K562 (cell line): ENCODE results near the gene SH3GL3. TPM values are rescaled to one million over a fixed set of nuclear protein-coding genes. Genes with fewer than 3 reads are reported as not detected.

ENCODE experiments used
- ATAC-seq: fragments of 200-7000 bp; cut with Tn5 transposase; 3 replicates; pipeline ENCODE4 v1.9.1; 2020; ENCODE audit warnings: moderate library complexity
- BruUV-seq: library from RNA; stranded (reverse); fragments of 400-500 nt; replicated peaks from 2 replicates; lab custom pipeline; 2021; lab: Mats Ljungman, UMichigan
- CTCF ChIA-PET: fragments of 300-600 bp; formaldehyde crosslinking; extraction: SDS; loops from one replicate; lab custom pipeline; 2021; ENCODE audit warnings: low intra/inter-chr PET ratio; lab: Yijun Ruan, JAX
- POLR2A ChIA-PET: fragments of 300-600, 350-650 bp; sonication (Branson Sonifier 250); formaldehyde crosslinking; extraction: SDS; loops from one replicate; lab custom pipeline; 2021; ENCODE audit warnings: antibody characterized with exemption, inconsistent platforms; lab: Yijun Ruan, JAX
- DNase-seq, 4 experiments: peaks; one replicate each; pipeline versions ENCODE4 v3.0.0 to v3.0.0-alpha.2; 2011 to 2018; ENCODE audit warnings: low spot score in 3 of 4, mixed read lengths in 3 of 4; ENCODE audit errors: extremely low read depth in 1 of 4
- FAIRE-seq: peaks from 2 replicates; lab custom pipeline; 2011; peaks lifted over from hg19 to GRCh38; lab: Jason Lieb, UNC
- H2AFZ ChIP-seq: 2 replicates; pipeline ENCODE4 v1.6.0; 2011; ENCODE audit warnings: low read depth, low read length, control low read depth, inconsistent platforms
- H3K27ac ChIP-seq: fragments of 200-600 bp; 3 replicates; pipeline ENCODE4 v1.8.0; 2011; ENCODE audit warnings: low read depth, mild to moderate bottlenecking, control low read depth, inconsistent platforms, low read length, moderate library complexity, mixed read lengths; ENCODE audit errors: extremely low read depth
- H3K27me3 ChIP-seq, 2 experiments: fragments of 300-600 bp in 1 of 2; 2 replicates in 1 of 2; 3 replicates in 1 of 2; pipeline versions ENCODE4 v1.6.0 to v1.8.0; 2011; ENCODE audit warnings: inconsistent platforms in 2 of 2, low read length in 2 of 2, mild to moderate bottlenecking in 1 of 2, mixed read lengths in 1 of 2, moderate library complexity in 1 of 2; ENCODE audit not compliant: control insufficient read depth in 2 of 2, insufficient read depth in 2 of 2
- H3K36me3 ChIP-seq: fragments of 300-600 bp; 3 replicates; pipeline ENCODE4 v1.8.0; 2011; ENCODE audit warnings: mild to moderate bottlenecking, low read length, inconsistent platforms; ENCODE audit not compliant: control insufficient read depth, insufficient read depth
- H3K4me1 ChIP-seq, 2 experiments: fragments of 200-600 bp in 1 of 2; replicated peaks in 1 of 2; 2 replicates in 1 of 2; 3 replicates in 1 of 2; pipeline versions ENCODE4 v1.5.1 to v1.8.0; 2011; ENCODE audit warnings: inconsistent platforms in 2 of 2, low read length in 2 of 2, mild to moderate bottlenecking in 1 of 2, mixed read lengths in 1 of 2, moderate library complexity in 1 of 2; ENCODE audit not compliant: control insufficient read depth in 2 of 2, insufficient read depth in 2 of 2
- H3K4me2 ChIP-seq: 2 replicates; pipeline ENCODE4 v1.6.1; 2011; ENCODE audit warnings: low read length, control low read depth, inconsistent platforms, mixed read lengths; ENCODE audit not compliant: insufficient read depth
- H3K4me3 ChIP-seq: fragments of 200-600 bp; sonication (generic), shearing (Covaris generic); 2 replicates; pipeline ENCODE4 v1.5.1; 2016; ENCODE audit warnings: control low read depth, inconsistent platforms
- H3K79me2 ChIP-seq: fragments of 200-600 bp; 3 replicates; pipeline ENCODE4 v1.8.0; 2011; ENCODE audit warnings: low read length, inconsistent platforms; ENCODE audit not compliant: control insufficient read depth, insufficient read depth
- H3K9ac ChIP-seq, 2 experiments: 2 replicates each; pipeline versions ENCODE4 v1.6.0 to v1.6.1; 2011; ENCODE audit warnings: low read depth in 2 of 2, low read length in 2 of 2, control low read depth in 1 of 2, inconsistent platforms in 1 of 2, mild to moderate bottlenecking in 1 of 2, mixed read lengths in 1 of 2; ENCODE audit not compliant: insufficient read depth in 1 of 2
- H3K9me1 ChIP-seq: one replicate; pipeline ENCODE4 v1.6.0; 2011; ENCODE audit warnings: inconsistent platforms, mild to moderate bottlenecking, low read length, moderate library complexity; ENCODE audit not compliant: control insufficient read depth, insufficient read depth
- H3K9me3 ChIP-seq: replicated peaks from 2 replicates; pipeline ENCODE4 v1.5.1; 2011; ENCODE audit warnings: low read depth, low read length, inconsistent platforms; ENCODE audit not compliant: control insufficient read depth, insufficient read depth
- H4K20me1 ChIP-seq: replicated peaks from 2 replicates; pipeline ENCODE4 v1.6.1; 2011; ENCODE audit warnings: low read length, inconsistent platforms, mixed read lengths; ENCODE audit not compliant: control insufficient read depth, insufficient read depth
- FOXJ3 ChIP-seq: sonication (generic); formaldehyde crosslinking; IDR thresholded peaks from 2 replicates; pipeline ENCODE4 v1.4.0; 2020; ENCODE audit warnings: mild to moderate bottlenecking, missing genetic modification reagents
- FOXK1 ChIP-seq: sonication (generic); formaldehyde crosslinking; IDR thresholded peaks from 2 replicates; pipeline ENCODE4 v1.8.0; 2022; ENCODE audit warnings: missing genetic modification reagents, mild to moderate bottlenecking, borderline replicate concordance
- HDGF ChIP-seq: fragments of 450-650 bp; IDR thresholded peaks from 2 replicates; pipeline ENCODE4 v1.6.1; 2016
- IFI16 ChIP-seq: fragments of 250-450 bp; sonication (Bioruptor Pico); IDR thresholded peaks from 2 replicates; pipeline ENCODE4 v2.1.2; 2022; ENCODE audit warnings: mild to moderate bottlenecking, inconsistent platforms
- MAZ ChIP-seq, 2 experiments: fragments of 450-650 bp in 1 of 2; sonication (generic) in 1 of 2; formaldehyde crosslinking; IDR thresholded peaks in 1 of 2; conservative IDR thresholded peaks in 1 of 2; 2 replicates each; pipeline versions ENCODE4 v1.4.0 to v1.5.0; 2020; ENCODE audit warnings: mild to moderate bottlenecking in 1 of 2, missing genetic modification reagents in 1 of 2
- NCOA1 ChIP-seq: fragments of 450-650 bp; IDR thresholded peaks from 2 replicates; pipeline ENCODE4 v1.6.1; 2016; ENCODE audit warnings: low read depth
- NCOR1 ChIP-seq: fragments of 450-650 bp; IDR thresholded peaks from 2 replicates; pipeline ENCODE4 v1.6.1; 2016; ENCODE audit warnings: mild to moderate bottlenecking, moderate library complexity
- SAFB2 ChIP-seq: fragments of 200-400 bp; formaldehyde crosslinking; IDR thresholded peaks from 2 replicates; pipeline ENCODE4 v1.6.1; 2018; ENCODE audit warnings: borderline replicate concordance, low read length, low read depth, moderate library complexity; ENCODE audit not compliant: severe bottlenecking
- SMARCA4 ChIP-seq: fragments of 450-650 bp; IDR thresholded peaks from 2 replicates; pipeline ENCODE4 v1.6.1; 2016
- TEAD4 ChIP-seq, 2 experiments: sonication (generic) in 1 of 2; formaldehyde crosslinking in 1 of 2; IDR thresholded peaks; 2 replicates each; pipeline versions ENCODE4 v1.6.1 to v1.8.0; 2012 to 2022; ENCODE audit warnings: borderline replicate concordance in 1 of 2, inconsistent platforms in 1 of 2, low read length in 1 of 2, mild to moderate bottlenecking in 1 of 2, missing genetic modification reagents in 1 of 2
- THRAP3 ChIP-seq: fragments of 450-650 bp; IDR thresholded peaks from 2 replicates; pipeline ENCODE4 v1.6.1; 2016; ENCODE audit warnings: mild to moderate bottlenecking, inconsistent platforms, borderline replicate concordance
- YY1 ChIP-seq, 3 experiments: IDR thresholded peaks; 2 replicates each; pipeline ENCODE4 v1.6.1; 2011; ENCODE audit warnings: low read length in 2 of 3, mild to moderate bottlenecking in 2 of 3, moderate library complexity in 2 of 3, borderline replicate concordance in 1 of 3, control low read depth in 1 of 3, low read depth in 1 of 3; ENCODE audit not compliant: insufficient read depth in 3 of 3, insufficient replicate concordance in 2 of 3, control insufficient read depth in 1 of 3, insufficient read length in 1 of 3; ENCODE audit errors: extremely low read depth in 1 of 3
- ZEB2 ChIP-seq: fragments of 450-650 bp; IDR thresholded peaks from 2 replicates; pipeline ENCODE4 v1.6.1; 2016
- ZNF24 ChIP-seq: fragments of 450-650 bp; IDR thresholded peaks from 2 replicates; pipeline ENCODE4 v1.6.1; 2016
- ZNF41 ChIP-seq: fragments of 250-450 bp; sonication (Bioruptor Pico); conservative IDR thresholded peaks from 2 replicates; pipeline ENCODE4 v1.4.0; 2020; ENCODE audit warnings: mild to moderate bottlenecking
- WGBS: fragments of 100-300 bp; shearing (Covaris generic); methylation state at CpG from one replicate; pipeline ENCODE4 v1.1.6; 2016; ENCODE audit warnings: low coverage, mixed read lengths; ENCODE audit not compliant: insufficient coverage; ENCODE audit errors: missing lambda C conversion rate; 5-methylcytosine and 5-hydroxymethylcytosine counted together
- in situ Hi-C: fragments of 300-500 bp; cut with MboI; formaldehyde crosslinking; loops from 4 replicates; pipeline ENCODE4 v1.15.0; 2018; ENCODE audit warnings: inconsistent platforms, mixed read lengths
- intact Hi-C: fragments of 100-400 bp; cut with micrococcal nuclease; formaldehyde crosslinking; loops from 2 replicates; pipeline ENCODE4 v1.14.2; 2022
- polyA plus RNA-seq, 8 experiments: library from polyadenylated mRNA; depleted of rRNA in 4 of 8; stranded (reverse) in 5 of 8; unstranded in 3 of 8; fragments of >200 nt; fragmentation: Nextera tagmentation in 2 of 8; fragmentation: Illumina TruSeq in 1 of 8; extraction: Ambion mirVana in 2 of 8; extraction: Trizol in 1 of 8; gene quantifications; 2 replicates each; pipeline versions ENCODE4 v1.2.1 to v1.2.3, GENCODE V29; 2011 to 2014; ENCODE audit warnings: inconsistent platforms in 1 of 8, missing spikeins in 1 of 8
- total RNA-seq, 7 experiments: library from RNA; depleted of rRNA in 6 of 7; stranded (reverse); fragments of >200 nt in 6 of 7; fragmentation: Illumina TruSeq in 2 of 7; extraction: Trizol in 2 of 7; gene quantifications; 2 replicates each; pipeline versions ENCODE4 v1.2.1 to v1.2.3, GENCODE V29; 2011 to 2021; ENCODE audit warnings: low replicate concordance in 1 of 7
- TF ChIP-seq, protein P1 (sequence below): fragments of 250-450 bp; sonication (Bioruptor Pico); IDR thresholded peaks from 2 replicates; pipeline ENCODE4 v1.5.0; 2022; ENCODE audit warnings: mild to moderate bottlenecking
- TF ChIP-seq, protein P2 (sequence below): fragments of 450-650 bp; formaldehyde crosslinking; IDR thresholded peaks from 2 replicates; pipeline ENCODE4 v1.4.0; 2020; ENCODE audit warnings: mild to moderate bottlenecking, moderate library complexity
- TF ChIP-seq, protein P3 (sequence below): sonication (generic); IDR thresholded peaks from 2 replicates; pipeline ENCODE4 v1.6.1; 2016

Gene SH3GL3
- total and polyA plus RNA-seq, 9 of the 15 experiments (the other 6 are each of a cell fraction or from before 2014, with no cell fraction given): 3.9 to 16.0 (median 9.7) TPM

- TF ChIP-seq IFI16 (CRISPR knock-in tag): no peak
Measured at GRCh38 chr15:83472151-83472550, 25.0 kb downstream of the SH3GL3 start (continued).

DNA sequence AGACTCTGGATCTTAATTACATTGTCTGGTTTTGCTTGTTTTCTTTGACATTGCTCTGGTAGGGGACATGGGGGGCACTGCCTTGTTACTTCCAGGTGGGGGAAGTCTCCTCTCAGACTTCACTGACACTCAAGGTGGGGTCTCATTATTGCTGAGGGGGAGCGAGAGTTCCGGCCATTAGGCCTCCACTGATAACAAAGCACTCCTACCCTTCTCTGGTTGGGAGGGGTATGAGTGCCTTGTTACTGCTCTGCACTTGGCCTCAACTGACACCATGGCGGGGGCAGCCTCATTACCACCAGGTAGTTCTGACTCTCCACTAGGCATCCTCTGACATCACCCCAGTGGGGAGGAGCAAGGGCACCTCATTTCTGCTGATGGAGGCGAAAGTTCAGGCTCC lies 25.7 kb downstream of the SH3GL3 start:
- ATAC-seq (peak; percentile 91), DNase-seq (peak; percentile 22 to 52 (median 34)), FAIRE-seq (peak; percentile 58)
- intact Hi-C loops: no loop called here
- Histone ChIP-seq H3K4me1 (peaks cover 6 to 7% of the 10 kb centered on the region in 2 experiments; a peak in 4 of 5 replicates), H3K9me1 (no peaks in the 10 kb centered on the region), H3K9ac (peak overlapping the region in 1 of 2 experiments; percentile 17; a peak in 1 of 4 replicates), H3K79me2 (peaks cover 66% of the 10 kb centered on the region; the same call in 2 of the 3 replicates), H3K27me3 (no peaks in the 10 kb centered on the region), H3K4me3 (no peak overlapping the region), H2AFZ (no peak overlapping the region), H4K20me1 (no peaks in the 10 kb centered on the region), H3K27ac (no peak overlapping the region; the same call in 2 of the 3 replicates), H3K4me2 (peak overlapping the region; percentile 23; the same call in 1 of the 2 replicates), H3K9me3 (no peaks in the 10 kb centered on the region), H3K36me3 (no peaks in the 10 kb centered on the region)
- POLR2A ChIA-PET: no interaction called here
- in situ Hi-C loops: no loop called here
- no TSS peak for BruUV-seq
- CTCF ChIA-PET: no interaction called here
- WGBS: 11% methylated on average over 4 of the region's 4 CpGs
- TF ChIP-seq NCOR1: peak; percentile 29; the same call in 1 of the 2 replicates
- TF ChIP-seq FOXJ3 (CRISPR knock-in tag): no peak
- TF ChIP-seq ZNF41 (CRISPR knock-in tag): no peak
- TF ChIP-seq SMARCA4: 0 out of 2 replicates have a peak, but pooled peaks have one; percentile 38
- TF ChIP-seq, protein P1, sequence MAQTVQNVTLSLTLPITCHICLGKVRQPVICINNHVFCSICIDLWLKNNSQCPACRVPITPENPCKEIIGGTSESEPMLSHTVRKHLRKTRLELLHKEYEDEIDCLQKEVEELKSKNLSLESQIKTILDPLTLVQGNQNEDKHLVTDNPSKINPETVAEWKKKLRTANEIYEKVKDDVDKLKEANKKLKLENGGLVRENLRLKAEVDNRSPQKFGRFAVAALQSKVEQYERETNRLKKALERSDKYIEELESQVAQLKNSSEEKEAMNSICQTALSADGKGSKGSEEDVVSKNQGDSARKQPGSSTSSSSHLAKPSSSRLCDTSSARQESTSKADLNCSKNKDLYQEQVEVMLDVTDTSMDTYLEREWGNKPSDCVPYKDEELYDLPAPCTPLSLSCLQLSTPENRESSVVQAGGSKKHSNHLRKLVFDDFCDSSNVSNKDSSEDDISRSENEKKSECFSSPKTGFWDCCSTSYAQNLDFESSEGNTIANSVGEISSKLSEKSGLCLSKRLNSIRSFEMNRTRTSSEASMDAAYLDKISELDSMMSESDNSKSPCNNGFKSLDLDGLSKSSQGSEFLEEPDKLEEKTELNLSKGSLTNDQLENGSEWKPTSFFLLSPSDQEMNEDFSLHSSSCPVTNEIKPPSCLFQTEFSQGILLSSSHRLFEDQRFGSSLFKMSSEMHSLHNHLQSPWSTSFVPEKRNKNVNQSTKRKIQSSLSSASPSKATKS (CRISPR knock-in tag): no peak
- peak; percentile 47 for TF ChIP-seq TEAD4 (IDR thresholded peaks at IDR 0.05; ENCODE audit: low read length)
- no peak for TF ChIP-seq TEAD4 (CRISPR knock-in tag; IDR thresholded peaks at IDR 0.05; ENCODE audit: borderline replicate concordance)
- no peak for TF ChIP-seq ZEB2
- TF ChIP-seq, protein P2, sequence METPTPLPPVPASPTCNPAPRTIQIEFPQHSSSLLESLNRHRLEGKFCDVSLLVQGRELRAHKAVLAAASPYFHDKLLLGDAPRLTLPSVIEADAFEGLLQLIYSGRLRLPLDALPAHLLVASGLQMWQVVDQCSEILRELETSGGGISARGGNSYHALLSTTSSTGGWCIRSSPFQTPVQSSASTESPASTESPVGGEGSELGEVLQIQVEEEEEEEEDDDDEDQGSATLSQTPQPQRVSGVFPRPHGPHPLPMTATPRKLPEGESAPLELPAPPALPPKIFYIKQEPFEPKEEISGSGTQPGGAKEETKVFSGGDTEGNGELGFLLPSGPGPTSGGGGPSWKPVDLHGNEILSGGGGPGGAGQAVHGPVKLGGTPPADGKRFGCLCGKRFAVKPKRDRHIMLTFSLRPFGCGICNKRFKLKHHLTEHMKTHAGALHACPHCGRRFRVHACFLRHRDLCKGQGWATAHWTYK (CRISPR knock-in tag): no peak
- TF ChIP-seq, protein P3, sequence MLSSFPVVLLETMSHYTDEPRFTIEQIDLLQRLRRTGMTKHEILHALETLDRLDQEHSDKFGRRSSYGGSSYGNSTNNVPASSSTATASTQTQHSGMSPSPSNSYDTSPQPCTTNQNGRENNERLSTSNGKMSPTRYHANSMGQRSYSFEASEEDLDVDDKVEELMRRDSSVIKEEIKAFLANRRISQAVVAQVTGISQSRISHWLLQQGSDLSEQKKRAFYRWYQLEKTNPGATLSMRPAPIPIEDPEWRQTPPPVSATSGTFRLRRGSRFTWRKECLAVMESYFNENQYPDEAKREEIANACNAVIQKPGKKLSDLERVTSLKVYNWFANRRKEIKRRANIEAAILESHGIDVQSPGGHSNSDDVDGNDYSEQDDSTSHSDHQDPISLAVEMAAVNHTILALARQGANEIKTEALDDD: no peak
- no peak for TF ChIP-seq THRAP3
- no peak for TF ChIP-seq SAFB2
- no peak for TF ChIP-seq FOXK1 (CRISPR knock-in tag)
- no peak for TF ChIP-seq NCOA1
- no peak for TF ChIP-seq HDGF
- TF ChIP-seq ZNF24: no peak
- no peak for TF ChIP-seq MAZ (CRISPR knock-in tag; conservative IDR thresholded peaks at IDR 0.05 in 1 of 2, IDR thresholded peaks at IDR 0.05 in 1 of 2)
- TF ChIP-seq YY1 (IDR thresholded peaks at IDR 0.05; ENCODE audit: borderline replicate concordance in 1 of 3, control insufficient read depth in 1 of 3, extremely low read depth in 1 of 3, insufficient read depth in 3 of 3, insufficient read length in 1 of 3, insufficient replicate concordance in 2 of 3, low read depth in 1 of 3, low read length in 2 of 3): peak in 1 of 3 experiments; percentile 8
